Daoy (cell line): Measurements from ENCODE around the gene ELL2. TPM values are rescaled to one million over a fixed set of nuclear protein-coding genes. Genes with fewer than 3 reads are reported as not detected.

Experiments
- DNase-seq: peaks from one replicate; pipeline ENCODE4 v3.0.0-alpha.2; 2015; ENCODE audit warnings: low read depth
- total RNA-seq: library from RNA; depleted of rRNA; stranded (reverse); fragments of >200 nt; shearing (Covaris generic); gene quantifications from 2 replicates; pipeline ENCODE4 v1.2.3, GENCODE V29; 2014; rRNA removed

The ELL2 gene
- total RNA-seq = 20.2 and 29.9 TPM in 2 replicates

- DNase-seq = peak; percentile 96
Observed at GRCh38 chr5:95961617-95962474, at the start of gene ELL2. TSS of gene ELL2 (minus strand) at chr5:95961851. CDS start at chr5:95961721, 130 bp downstream.

DNA sequence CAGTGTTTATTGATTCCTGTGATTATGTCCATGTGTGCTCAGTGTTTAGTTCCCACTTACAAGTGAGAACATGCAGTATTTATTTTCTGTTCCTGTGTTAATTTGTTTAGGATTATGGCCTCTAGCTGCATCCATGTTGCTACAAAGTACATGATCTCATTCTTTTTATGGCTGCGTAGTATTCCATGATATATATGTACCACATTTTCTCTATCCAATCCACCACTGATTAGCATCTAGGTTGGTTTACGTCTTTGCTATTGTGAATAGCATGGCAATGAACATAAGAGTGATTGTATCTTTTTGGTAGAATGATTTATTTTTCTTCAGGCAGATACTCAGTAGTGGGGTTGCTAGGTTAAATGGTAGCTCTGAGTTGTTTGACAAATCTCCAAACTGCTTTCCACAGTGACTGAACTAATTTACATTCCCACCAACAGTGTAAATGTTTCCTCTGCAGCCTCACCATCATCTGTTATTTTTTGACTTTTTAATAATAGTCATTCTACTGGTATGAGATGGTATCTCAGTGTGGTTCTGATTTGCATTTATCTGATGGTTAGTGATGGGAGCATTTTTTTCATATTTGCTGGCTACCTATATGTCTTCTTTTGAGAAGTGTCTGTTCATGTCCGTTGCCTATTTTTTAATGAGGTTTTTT, 47.5 kb upstream of the ELL2 start:
- DNase-seq = no peak

- DNase-seq = no peak
Observed at GRCh38 chr5:96008487-96008886, 46.8 kb upstream of the ELL2 start.

DNA sequence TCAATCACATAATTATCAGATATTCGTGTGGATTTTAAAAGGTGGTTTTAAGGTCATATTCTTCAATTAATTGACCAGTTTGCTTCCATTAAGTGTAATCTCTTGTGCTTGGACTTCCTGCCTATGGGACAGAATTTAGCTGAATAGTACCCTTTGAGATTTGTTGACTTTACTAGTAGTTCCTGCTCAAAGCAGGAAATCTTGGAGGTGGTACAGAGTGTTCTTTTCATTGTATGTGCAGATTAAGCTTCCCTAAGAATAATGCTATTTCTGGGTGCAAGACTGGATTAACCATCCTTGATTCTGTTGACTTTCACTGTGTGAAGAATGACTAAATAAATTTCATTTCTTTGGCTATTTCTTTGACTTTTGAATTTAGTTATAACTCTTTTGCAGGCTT, 45.4 kb upstream of the ELL2 start:
- no peak for DNase-seq

DNA sequence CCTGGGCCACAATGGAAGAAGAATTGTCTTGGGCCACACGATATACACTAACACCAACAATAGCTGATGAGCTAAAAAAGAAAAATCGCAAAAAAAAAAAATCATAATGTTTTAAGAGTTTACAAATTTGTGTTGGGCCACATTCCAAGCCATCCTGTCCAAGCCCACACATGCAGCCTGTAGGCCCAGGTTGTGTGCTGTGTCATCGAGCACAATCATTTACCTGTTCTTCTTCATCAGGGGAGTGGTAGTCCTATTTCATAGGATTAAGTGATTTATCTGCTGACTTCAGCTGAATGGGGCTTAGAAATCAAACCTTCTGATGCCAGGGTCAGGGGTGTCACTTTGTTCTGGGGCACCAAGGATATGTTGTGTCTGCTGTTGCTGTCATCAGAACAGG, 44.6 kb upstream of the ELL2 start:
- no peak for DNase-seq

DNA sequence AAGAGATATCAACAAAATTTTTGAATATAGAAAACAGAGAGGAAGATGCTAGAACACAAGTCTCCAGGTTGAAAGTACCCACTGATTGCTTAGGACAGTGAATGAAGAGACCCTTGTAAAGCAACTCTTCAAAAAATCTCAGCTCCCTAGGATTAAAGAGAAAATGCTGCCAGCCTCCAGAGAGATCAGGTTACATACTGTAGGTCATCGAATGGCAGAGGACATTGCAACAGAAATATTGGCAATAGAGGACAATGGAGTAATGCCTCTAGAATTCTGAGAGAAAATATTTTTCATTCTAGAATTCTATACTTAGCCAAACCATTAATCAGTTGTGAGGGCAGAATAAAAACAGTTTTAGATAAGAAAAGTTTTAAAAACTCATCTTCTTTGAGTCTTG, 43.1 kb upstream of the ELL2 start:
- no peak for DNase-seq

DNA sequence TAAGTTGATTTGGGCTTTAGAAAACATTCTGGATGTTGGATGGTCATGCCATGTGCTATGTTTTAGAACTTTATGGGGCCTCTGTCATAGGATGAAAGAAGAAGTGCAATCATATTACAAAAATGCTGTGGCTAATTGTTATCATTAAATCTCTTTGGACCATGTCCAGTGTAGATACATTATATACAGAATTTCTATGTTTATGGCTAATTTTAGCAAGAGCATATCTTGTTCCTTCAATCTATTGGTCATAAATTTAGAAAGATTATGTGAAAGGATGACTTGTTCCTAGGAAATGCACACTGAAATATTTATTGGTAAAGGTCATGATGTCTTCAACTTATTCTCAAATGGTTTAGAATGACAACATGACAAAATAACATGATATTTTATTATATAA, 42.4 kb upstream of the ELL2 start:
- DNase-seq = no peak

DNA sequence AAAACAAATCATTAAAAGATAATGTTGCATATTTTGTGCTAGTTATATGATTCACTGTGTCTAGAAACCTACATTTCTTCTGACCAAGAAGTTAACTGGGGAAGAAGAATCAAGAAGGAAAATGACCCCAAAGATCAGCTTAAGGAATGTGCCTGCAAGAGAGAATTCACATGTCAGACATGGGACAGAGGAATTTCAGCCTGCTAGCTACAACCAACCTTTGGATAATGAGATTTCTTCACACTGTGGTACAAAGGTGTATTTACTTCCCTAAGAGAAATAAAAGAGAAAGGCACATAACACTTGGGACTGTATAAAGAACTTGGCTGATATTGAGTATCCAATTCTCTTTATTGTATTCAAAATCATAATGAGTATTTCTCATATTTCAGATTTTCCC, 39.6 kb upstream of the ELL2 start:
- no peak for DNase-seq

- no peak for DNase-seq
Observed at GRCh38 chr5:96000308-96000707, 38.7 kb upstream of the ELL2 start.

- DNase-seq = no peak
Observed at GRCh38 chr5:95996904-95997723, 35.5 kb upstream of the ELL2 start.

GRCh38 chr5:95995962-95996489, 34.4 kb upstream of the ELL2 start:
- DNase-seq = no peak

DNA sequence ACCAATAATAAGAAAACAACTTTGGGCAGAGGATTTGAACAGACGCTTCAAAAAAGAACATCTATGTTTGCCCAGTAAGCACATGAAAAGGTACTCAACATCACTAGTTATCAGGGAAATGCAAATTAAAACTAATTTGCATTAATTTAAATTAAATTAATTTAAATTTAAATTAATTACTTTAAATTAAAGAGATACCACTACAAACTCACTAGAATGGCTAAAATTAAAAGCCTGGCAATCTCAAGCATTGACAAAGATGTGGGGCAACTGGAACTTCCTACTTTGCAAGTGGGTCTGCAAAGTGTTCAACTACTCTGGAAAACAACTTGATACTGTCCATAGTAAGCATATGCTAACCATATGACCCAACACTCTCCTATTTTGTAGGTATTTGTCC, 32.1 kb upstream of the ELL2 start:
- DNase-seq = no peak

- DNase-seq = no peak
Observed at GRCh38 chr5:95993266-95993665, 31.6 kb upstream of the ELL2 start.

- no peak for DNase-seq
Observed at GRCh38 chr5:95989283-95990048, 27.8 kb upstream of the ELL2 start.

- no peak for DNase-seq
Observed at GRCh38 chr5:95988877-95989276, 27.2 kb upstream of the ELL2 start.

DNA sequence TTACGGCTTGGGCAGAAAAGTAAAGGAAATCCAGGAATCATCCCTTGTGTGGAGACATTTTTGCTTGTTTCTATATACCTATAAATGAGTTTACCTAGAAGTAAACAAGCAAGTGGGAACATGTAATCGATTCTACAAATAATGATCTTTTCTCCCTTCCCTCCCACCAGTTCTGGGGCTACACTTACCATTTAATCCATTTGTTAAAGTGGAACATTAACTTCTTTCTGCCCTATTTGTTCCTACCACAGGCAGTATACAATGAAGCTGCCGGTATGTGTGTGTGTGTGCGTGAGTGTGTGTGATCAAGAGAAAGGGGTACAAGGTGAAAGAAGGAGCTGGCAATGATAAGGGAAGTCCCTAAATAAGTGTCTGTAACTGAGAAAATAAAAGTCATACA, 26.4 kb upstream of the ELL2 start:
- no peak for DNase-seq

DNA sequence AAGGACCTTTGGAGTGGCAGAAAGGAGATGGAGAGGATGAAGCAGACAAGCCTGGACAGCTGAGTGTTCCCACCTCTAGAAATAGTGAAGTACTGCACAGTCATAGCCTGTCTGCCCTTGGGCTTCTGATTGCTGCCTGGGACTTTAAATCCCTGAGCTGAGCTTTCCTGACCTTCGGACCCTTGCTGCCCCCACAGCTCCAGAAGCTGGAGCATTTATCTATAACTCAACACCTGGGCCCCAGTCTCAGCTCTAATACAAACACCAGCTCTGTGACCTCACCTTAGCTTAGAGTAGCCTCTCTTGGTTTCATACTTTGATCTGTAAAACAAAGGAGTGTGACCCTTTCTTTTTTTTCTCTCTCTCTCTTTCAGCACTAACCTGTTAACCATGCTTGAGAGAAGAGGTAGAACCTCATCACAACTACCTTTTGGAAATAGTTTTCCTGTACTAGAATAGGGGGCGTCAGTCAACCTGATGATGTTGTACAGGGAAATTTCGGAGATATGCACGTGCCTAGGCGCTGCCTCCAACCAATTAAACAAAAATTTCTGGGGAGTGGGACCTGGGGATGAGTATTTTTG, 25.4 kb upstream of the ELL2 start:
- no peak for DNase-seq

GRCh38 chr5:95986001-95986400, 24.4 kb upstream of the ELL2 start:
- no peak for DNase-seq

GRCh38 chr5:95985249-95985648, 23.6 kb upstream of the ELL2 start:
- no peak for DNase-seq

GRCh38 chr5:95984287-95984938, 22.8 kb upstream of the ELL2 start:
- peak; percentile 22 for DNase-seq
